HS-27A (cell line): ENCODE results near the gene AICDA.
"Not testable (repeated sequence)": the region's sequence is repeated elsewhere in the genome, so short reads cannot be mapped to it uniquely, and the experiment has no call there.

Experiments used
- DNase-seq: peaks from one replicate; pipeline ENCODE4 v3.0.0-alpha.2; 2012; ENCODE audit warnings: low read depth, missing footprints

Gene AICDA

DNA sequence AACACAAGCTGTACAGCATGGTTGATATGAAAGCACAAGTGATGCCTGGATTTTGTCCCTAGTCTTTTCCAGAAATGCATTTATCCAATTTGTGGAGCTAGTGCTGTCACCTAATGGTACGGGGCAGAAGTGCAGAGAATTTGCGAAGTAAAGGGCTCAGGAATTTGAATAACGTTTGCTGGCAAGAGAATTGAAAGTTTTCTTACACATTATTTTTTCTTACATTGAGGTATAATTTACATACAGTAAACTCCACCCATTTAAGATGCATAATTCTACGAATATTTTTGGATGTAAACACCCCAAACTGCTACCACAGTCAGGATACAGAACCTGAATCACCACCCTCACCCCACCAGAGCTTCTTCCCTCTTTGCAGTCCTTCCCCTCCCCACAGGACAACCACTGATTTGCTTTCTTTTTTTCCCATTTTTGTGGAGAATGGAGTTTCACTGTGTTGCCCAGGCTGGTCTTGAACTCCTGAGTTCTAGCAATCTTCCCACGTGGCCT, 3.5 kb downstream of the AICDA start:
- no peak for DNase-seq

DNA sequence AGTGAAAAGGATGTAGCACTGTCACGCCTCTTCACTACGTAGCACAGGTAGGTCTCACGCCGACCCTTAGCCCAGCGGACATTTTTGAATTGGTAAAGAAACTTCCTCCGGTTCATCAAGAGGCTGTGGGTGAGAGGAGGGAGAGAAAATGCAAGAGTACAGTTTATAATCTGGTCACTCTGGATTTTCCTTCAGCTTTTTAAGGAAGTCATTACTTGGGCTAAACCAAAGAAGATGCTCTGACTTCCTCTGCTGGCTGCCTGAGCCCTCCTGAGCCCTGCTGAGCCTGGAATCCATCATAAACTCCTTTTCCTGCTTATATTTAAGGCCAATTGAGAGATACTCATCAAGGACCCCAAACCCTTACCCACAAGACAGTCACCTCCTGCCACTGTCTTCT, 5.8 kb downstream of the AICDA start:
- no peak for DNase-seq

DNA sequence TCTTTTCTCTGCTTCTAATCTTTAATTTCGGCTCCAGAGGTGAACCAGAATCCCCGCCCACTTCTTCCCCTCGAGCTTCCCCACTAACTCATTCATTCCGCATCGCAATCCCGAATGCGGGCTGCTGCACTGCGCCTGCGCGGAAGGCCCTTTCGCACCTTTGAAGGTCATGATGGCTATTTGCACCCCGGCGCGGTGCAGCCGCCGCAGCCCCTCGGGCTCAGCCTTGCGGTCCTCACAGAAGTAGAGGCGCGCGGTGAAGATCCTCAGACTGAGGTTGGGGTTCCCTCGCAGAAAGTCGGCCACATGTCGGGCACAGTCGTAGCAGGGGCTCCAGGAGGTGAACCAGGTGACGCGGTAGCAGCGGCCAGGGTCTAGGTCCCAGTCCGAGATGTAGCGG, 7.6 kb downstream of the AICDA start:
- DNase-seq, result no peak

DNA sequence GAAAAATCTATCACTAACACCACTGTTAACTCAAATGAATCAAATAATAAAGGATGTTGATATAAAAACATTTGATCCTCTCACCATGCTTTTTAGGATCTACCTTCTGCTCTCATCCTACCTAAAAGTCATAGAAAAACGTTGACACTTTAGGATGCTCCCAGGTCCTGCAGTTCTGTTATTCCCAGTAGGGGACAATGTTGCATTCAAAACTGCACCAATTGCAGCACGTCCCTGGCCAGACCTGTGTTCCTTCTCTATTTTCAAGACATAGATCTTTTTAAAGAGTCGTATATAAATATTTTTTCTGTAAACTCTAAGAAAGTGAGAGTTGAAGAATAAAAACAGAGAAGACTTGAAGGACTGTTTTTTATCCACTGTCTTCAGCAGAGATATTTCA, 8.8 kb downstream of the AICDA start:
- no peak for DNase-seq

DNA sequence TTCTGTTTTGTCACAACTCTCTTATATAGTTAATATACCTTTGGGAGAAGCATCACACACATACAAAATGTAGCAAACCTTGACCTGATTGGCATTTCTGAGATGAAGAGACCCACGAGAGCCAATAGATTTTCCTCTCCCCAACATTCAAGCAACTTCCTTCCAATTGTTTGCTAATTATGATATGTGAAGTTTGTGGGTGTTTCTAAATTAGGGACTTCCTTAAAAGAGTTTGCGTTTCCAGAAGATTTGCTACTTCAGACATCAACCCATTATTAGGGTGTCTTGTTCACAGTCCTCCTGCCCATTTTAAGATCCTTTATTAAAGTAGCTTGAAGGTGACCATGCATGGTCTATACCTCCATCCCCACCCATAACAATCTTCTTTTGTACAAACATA, 9.4 kb downstream of the AICDA start:
- no peak for DNase-seq

DNA sequence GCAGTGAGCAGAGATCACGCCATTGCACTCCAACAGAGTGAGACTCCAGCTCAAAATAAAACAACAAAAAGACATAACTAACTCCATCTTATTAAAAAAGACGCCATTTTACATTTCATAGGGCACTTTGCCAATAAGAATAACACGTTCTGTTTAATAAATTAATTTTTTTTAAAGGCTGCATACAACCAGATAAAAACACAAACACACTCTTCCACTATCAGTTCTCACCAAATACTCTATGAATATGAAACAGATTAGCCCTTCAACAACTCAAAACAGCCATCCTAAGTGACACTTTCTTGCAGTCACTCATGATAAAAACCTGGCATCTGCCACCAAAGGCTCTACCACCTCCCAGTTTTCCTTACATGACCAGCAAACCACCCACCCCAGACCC, 16.1 kb downstream of the AICDA start:
- DNase-seq, result no peak

DNA sequence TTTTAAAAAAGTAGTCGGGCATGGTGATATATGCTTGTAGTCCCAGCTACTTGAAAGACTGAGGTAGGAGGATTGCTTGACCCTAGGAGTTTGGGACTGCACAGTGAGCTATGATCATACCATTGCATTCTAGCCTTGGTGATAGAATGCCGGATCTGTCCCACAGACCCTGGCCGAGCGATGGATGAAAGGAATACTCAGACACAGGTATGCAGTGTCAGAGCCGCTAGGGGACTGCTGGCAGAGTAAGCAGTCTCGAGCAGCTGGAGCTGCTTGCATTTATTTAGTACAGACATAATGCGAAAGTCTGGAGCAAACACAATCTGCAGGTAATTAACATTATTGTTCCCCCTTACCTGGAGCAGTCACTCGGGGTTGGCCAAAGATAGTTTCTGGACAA, 18.6 kb downstream of the AICDA start:
- DNase-seq, result no peak

DNA sequence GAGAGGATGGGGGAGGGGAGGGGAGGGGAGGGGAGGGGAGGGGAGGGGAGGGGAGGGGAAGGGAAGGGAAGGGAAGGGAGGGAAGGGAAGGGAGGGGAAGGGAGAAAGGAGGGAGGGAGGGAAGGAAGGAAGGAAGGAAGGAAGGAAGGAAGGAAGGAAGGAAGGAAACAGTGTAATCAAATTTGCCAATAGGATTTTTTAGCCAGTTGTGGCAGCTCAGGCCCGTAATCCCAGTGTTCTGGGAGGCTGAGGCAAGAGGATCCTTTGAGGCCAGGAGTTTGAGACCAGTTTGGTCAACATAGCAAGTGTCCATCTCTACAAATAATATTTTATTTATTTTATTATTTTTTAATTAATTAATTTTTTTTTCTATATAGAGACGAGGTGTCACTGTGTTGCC, 19.4 kb downstream of the AICDA start:
- DNase-seq, result no peak

DNA sequence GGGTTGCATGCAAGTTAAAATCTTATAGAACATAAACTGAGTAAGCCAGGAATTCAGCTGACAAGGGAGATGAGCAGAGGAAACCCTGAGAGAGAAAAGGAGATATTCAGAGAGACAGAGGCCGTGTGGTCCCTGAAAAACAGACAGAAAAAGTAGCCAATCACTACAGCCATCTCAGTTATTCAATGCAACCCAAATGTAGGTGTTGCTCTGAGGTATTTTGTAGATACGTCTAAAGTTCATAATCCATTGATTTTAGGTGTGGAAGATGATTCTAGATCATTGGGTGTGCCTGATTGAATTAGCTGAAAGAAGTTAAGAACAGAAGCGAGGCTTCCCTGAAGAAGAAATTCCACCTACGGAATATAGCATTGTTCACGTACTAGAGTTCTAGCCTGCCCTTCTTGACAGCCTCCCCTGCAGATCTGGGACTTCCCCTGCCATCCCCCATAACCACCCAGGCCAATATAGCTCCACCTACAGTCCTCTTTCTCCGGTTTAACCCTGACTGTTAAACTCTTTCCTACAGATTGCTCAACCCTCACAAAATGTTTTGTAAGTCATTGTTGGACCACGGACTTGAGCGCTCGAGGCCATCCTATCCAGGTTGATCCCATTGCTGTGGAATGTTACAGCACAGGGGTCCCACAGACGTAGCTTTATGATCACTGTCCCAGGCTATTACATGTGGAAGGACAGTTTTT, 21.7 kb downstream of the AICDA start:
- no peak for DNase-seq

DNA sequence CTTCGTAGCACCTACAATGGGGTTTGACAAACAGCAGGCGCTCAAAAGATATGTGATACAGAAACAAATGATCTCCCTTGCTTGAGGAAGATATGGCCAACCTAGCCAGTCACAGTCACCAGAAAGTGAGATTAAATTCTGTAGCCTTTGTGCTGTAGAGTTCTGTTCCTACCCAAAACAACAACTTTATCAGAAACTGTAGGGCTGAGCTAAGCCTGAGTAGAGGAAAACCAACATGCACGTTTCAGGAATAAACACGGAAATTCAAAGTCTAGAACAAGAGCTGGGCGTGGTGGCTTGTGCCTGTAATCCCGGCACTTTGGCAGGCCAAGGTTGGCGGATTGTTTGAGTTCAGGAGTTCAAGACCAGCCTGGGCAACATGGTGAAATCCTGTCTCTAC, 23.0 kb downstream of the AICDA start:
- DNase-seq, result no peak

DNA sequence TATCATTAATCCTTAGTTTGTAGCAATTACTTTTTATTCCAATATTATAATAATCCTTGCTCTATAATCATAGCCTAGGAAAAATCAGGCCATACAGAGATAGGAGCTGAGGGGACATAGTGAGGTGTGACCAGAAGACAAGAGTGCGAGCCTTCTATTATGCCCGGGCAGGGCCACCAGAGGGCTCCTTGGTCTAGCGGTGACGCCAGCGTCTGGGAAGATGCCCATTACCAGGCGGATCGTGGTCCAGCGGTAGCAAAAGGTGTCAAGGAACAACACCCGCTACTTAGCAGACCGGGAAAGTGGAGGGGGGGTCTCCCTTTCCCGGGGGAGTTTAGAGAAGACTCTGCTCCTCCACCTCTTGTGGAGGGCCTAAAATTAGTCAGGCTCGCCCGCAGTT, 28.2 kb downstream of the AICDA start:
- not testable (repeated sequence) for DNase-seq

DNA sequence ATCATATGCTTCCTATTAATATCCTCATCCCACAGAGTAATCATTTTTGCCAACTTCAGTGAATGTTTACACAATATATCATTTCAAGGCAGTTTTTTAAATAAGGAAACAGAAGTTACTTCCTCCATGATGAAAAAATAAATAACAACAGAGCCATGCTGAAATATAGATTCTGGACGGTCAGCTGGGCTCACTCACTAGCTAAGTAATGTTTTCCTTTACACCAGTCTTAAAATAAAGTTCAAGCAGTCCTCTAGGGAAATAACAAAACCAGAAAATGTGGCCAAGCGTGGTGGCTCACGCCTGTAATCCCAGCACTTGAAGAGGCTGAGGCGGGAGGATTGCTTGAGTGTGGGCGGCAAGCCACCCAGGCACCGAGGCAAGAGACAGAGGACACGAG, 28.7 kb downstream of the AICDA start:
- no peak for DNase-seq

DNA sequence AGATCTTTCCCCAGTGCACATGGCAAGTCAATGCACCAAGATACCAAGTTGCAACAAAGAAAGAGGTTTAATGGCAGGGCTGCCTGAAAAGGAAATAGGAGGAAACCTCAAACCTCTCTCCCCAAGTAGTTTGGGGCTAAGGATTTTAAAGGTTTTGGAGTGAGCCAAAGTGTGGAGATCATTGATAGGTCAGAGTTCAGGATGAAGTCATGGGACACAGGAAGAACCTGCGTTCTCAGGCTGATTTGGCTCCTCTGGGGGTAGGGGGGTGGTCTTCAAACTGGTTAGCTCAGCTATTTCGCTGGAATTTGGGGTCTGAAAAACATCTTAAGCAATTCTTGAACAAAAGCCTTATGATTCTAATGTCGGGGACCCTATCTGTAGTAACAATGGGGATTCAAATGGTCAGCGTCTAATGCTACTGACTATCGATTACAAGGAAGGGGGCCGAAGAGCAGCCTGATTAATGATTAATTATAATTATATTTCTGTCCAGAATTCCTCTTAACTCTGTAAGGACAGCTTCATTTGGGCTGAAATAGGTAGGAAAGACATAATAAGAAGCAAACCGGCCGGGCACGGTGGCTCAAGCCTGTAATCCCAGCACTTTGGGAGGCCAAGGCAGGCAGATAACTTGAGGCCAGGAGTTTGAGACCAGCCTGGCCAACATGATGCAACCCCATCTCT, 31.4 kb downstream of the AICDA start:
- no peak for DNase-seq

DNA sequence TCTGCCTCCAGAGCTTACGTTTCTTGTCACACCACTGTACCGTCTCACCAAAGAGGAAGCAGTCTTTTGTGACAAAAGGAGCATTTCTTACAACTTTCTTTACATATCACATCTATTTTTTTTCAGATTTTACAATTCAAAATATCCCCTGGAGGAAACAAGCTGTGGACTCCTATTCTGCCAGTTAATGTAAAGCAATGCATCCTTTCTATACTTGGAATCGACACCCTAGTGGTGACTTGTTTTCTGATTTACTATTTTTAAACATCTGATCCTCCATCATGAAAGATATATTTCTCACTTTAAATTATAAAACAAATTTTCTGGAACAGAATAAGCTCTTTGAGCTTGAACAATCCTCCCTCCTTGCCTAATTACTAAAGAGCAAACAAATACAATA, 34.8 kb downstream of the AICDA start:
- no peak for DNase-seq

DNA sequence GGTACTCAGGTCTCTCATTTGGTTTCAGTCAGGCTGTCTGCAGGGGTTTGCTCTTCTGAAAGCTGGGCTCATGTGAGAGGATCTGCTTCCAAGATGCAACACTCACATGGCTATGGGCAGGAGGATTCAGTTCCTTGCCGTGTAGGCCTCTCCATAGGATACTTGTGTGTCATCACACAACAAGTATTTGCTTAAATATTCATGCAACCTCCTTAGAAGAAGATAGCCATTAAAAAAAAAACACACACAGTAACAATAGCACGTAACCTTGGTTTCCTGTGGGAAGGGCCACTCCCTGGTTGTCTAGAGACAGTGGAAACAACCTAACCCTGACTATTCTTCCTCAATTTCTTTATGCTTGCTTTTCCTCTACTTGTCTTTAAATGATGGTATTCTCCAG, 40.2 kb downstream of the AICDA start:
- DNase-seq, result no peak

DNA sequence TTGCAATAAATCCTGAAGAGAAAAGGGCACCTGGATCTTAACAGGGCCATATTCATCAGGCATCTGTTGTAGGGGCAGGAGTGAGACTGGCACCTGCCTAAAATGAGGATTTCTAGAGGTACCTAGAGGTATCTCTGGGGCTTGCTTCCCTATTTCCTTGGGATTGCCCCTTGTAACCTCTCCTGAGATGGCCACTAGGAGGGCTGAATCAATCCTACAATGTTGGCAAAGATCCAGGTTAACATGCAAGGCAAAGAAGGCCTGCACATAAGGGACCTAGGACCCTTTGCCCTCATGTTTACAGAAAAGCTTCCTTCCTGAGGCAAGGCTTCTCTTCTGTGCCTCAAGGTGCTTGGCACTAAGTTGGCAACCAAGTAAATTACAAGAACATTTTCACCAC, 46.1 kb downstream of the AICDA start:
- no peak for DNase-seq

DNA sequence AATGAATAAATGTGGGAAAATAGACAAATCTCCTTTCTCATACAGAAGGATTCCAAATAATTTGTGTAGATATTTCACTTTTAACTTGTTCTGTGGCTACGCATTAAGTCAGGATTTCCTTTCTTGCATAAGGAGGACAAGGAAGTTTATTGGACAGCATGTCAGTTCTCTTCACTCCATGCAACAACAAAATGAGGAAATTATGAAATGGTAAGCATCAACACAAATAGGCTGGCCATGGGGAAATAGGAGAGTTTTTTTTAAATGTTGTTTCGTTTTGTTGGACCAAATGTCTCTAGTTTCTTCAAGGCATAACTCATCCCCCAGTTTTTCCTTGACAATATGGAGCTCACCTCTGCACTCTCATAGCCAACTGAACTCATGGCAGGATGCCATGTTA, 46.6 kb downstream of the AICDA start:
- DNase-seq, result not testable (repeated sequence)

DNA sequence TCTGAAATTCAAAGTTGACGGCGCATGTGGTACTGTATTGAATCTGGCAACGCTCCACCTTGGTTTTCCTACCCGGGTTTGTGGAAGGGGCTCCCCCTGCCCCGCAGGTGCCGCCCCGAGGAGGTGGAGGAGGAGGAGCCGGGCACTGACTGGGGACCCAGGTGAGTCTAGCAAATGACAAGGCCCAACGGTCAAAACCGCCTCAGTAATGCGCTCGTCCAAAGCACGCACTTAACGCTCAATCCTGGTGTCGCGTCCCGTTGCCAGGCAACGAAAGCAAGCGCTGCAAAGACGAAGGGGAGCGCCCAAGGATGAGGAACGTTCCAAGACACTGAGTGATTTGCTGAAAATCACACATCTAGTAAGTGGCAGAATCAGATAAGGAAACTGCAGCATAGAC, 48.0 kb downstream of the AICDA start:
- no peak for DNase-seq

DNA sequence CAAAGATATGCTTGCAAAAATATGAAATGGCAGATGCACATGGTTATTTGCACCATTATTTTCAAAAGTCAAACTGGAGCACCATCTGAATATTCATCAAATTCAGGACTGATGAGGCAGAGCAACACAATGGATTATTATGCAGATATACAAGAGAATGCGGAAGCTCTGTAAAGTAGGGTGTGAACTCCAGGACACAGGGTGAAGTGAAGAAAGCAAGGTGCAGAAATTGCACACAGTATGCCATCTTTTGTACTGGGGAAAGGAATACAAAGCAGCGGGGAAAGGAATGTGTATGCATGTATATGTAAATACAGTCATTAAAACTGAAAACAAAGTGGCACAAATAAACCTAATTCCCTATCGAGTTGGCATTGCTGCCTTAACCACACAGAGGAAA, 49.3 kb downstream of the AICDA start:
- DNase-seq, result no peak

DNA sequence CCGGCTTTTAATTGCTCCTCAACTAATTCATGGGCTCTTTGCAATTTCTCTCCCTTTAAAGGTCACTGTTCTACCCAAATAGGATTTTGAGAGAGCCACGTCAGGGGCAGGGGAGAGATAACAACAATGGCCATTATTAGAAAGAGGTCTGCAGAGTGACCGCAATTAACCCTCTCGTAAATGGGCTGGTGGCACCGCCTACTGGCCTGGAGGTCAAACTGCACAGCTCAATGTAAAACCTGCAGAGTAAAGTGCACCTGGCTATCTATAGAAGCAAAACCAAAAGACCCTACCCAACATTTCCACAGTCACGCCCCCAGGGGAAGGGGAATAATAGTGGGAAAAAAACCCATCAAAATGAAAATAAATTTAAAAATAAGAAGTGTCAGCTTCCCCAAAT, 50.3 kb downstream of the AICDA start:
- DNase-seq, result no peak

DNA sequence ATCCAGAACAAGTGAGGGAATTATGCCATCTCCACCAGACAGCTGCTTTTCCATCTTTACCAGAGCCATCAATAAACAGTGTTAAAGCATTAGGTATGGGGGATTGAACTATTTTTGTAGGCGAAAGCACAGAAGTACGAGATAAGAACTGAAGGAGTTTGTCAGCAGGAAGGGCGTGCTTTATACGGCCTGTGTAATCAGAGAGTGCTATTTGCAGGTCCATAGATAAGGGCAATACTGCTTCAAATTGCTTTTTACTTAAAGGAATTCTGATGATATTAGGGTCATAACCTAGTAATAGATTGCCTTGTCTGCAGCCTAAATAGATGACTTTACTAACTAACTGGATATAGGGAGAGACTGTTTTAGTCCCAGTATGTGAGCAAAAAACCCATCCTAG, 51.6 kb downstream of the AICDA start:
- DNase-seq, result no peak

DNA sequence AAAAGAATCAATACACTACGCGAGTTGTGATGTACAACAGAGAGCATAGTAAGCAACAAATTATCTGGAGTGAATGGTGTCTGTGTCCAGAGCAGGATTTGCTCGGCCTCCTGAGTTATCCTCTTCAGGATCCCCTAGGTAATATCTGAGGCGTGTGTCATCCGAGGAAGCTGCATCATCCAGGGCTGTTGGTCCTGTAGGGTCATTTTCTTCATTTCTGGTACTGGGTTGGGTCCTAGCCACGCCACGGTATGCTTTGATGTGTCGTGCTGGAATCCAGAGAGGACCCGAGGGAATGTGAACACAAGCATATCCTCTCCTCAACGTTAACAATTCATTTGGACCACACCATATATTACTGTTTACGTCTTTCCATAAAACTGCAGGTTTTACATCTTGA, 53.0 kb downstream of the AICDA start:
- DNase-seq, result no peak

DNA sequence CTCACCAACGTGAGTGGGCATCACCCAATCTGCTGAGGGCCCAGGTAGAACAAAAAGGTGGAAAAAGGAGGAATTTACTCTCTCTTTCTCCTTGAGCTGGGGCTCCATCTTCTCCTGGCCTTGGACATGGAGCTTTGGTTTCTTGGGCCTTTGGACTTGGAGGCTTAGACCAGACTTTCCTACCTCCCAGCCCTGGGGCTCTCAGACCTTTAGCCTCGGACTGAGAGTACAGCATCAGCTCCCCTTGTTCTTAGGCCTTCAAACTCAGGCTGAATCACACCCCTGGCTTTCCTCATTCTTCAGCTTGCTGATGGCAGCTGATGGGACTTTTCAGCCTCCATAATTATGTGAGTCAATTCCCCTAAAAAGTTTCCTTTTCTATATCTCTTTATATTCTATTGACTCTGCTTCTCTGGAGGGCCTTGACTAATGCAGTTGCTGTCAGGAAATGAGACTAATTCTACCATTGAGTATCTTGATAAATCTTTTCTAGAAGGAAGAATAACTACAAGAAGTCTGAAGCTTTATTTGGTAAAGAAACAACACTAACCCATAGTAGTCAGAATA, 56.0 kb downstream of the AICDA start:
- DNase-seq, result no peak
